ENCODE data around the gene RBMS1.

RBMS1 gene

GRCh38 chr2:160387558-160388262, 105.9 kb downstream of the RBMS1 start:
- ChIA-PET CTCF (interaction anchor here (0.9 kb wide), 1 partner anchor 118 kb away, joined by 5 read pairs; no protein-coding TSS in a partner anchor), POLR2A (ENCODE audit: low non-redundant PET) (no interaction called here)
- peak overlapping the region; percentile 83 for H3K27ac ChIP-seq
- TF ChIP-seq CTCF (conservative IDR thresholded peaks at IDR 0.05; ENCODE audit: low read depth), result no peak
- peak; percentile 65 for DNase-seq (ENCODE audit: low spot score)

DNA sequence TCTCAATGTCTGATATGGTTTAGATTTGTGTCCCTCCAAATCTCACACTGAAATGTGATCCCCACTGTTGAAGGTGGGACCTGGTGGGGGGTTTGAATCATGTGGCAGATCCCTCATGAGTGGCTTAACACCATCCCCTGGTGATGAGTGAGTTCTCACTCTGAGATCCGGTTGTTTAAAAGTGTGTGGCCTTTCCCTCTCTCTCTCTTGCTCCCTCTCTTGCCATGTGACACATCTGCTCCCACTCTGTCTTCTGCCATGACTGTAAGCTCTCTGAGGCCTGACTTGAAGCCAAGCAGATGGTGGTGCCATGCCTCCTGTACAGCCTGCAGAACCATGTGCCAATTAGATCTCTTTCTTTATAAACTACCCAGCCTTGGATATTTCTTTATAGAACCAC, 108.8 kb downstream of the RBMS1 start:
- ChIA-PET POLR2A (ENCODE audit: low non-redundant PET) (no interaction called here), CTCF (no interaction called here)
- TF ChIP-seq CTCF (conservative IDR thresholded peaks at IDR 0.05; ENCODE audit: low read depth), result no peak
- DNase-seq (ENCODE audit: low spot score), result no peak
- no peak overlapping the region for H3K27ac ChIP-seq

DNA sequence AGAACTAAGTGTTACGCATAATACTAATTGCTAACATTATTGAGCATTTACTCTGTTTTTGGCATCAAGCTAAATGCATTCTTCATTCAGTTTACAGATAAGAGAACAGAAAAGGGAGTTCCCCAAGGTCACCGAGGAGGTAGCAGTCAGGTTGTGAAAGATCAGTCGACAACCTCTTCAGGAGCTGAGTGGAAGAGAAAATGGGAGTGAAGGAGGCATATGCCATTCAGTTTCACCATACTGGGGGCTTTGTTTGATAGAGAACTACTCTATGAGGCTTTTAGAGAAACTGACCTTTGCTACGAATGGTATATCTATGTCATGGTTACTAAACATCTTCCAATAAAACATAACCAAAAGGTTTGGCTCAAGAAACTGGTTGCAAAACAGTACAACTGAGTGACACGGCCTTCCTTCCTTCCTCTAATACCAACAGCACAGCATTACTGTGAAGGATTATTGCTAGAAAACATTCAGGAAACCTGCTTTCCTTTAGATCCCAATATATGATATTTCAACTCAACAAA, 112.1 kb downstream of the RBMS1 start:
- TF ChIP-seq CTCF (conservative IDR thresholded peaks at IDR 0.05; ENCODE audit: low read depth), result no peak
- ChIA-PET POLR2A (ENCODE audit: low non-redundant PET) (no interaction called here), CTCF (interaction anchor here (0.6 kb wide), 1 partner anchor 1001 kb away, joined by 3 read pairs; no protein-coding TSS in a partner anchor)
- DNase-seq (ENCODE audit: low spot score), result no peak
- H3K27ac ChIP-seq, result no peak overlapping the region

GRCh38 chr2:160380611-160381010, 113.0 kb downstream of the RBMS1 start:
- DNase-seq (ENCODE audit: low spot score), result no peak
- POLR2A ChIA-PET (ENCODE audit: low non-redundant PET), result no interaction called here
- TF ChIP-seq CTCF (conservative IDR thresholded peaks at IDR 0.05; ENCODE audit: low read depth), result no peak
- peak overlapping the region; percentile 53; the same call in 1 of the 2 replicates for H3K27ac ChIP-seq
- CTCF ChIA-PET, result no interaction called here

- H3K27ac ChIP-seq, result peak overlapping the region; percentile 53
- POLR2A ChIA-PET (ENCODE audit: low non-redundant PET), result no interaction called here
- no peak for DNase-seq (ENCODE audit: low spot score)
- CTCF ChIA-PET, result interaction anchor here (0.6 kb wide), 1 partner anchor 51 kb away, joined by 4 read pairs; no protein-coding TSS in a partner anchor
- no peak for TF ChIP-seq CTCF (conservative IDR thresholded peaks at IDR 0.05; ENCODE audit: low read depth)
Measured at GRCh38 chr2:160380000-160380570, 113.5 kb downstream of the RBMS1 start.

DNA sequence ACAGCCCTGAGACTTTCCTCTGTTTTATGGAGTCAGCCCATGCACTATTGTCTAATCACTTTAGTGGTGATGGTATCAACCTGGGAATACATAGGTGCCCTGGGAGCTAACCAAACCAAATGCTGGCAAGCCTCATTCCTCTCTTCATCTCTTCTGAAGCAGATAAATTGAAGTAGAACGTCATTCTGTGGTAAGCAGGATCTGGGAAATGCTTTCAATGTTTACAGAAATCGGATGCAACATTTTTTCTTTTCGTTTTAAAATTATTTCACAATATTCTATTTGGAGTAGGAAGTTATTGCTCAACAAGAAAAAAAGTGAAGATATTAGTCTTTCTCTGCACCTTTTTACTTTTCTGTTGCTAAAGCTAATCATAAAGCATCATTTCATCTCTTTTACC, 114.2 kb downstream of the RBMS1 start:
- POLR2A ChIA-PET (ENCODE audit: low non-redundant PET), result no interaction called here
- no peak overlapping the region; the same call in 1 of the 2 replicates for H3K27ac ChIP-seq
- TF ChIP-seq CTCF (conservative IDR thresholded peaks at IDR 0.05; ENCODE audit: low read depth), result no peak

More for the DNA sequence above, 114.2 kb downstream of the RBMS1 start:
- CTCF ChIA-PET, result interaction anchor here (0.6 kb wide), 1 partner anchor 50 kb away, joined by 4 read pairs; no protein-coding TSS in a partner anchor
- DNase-seq (ENCODE audit: low spot score), result no peak

All from RWPE1 (cell line).